NB4 (cell line): ENCODE measurements around the gene GPR108.

Experiments
- CTCF ChIP-seq: IDR thresholded peaks from one replicate; pipeline ENCODE4 v1.5.1; 2012; ENCODE audit warnings: low read depth, low read length
- TF ChIP-seq, protein P1 (sequence below): IDR thresholded peaks from 2 replicates; pipeline ENCODE4 v1.6.1; 2011; ENCODE audit warnings: low read depth, low read length

DNA sequence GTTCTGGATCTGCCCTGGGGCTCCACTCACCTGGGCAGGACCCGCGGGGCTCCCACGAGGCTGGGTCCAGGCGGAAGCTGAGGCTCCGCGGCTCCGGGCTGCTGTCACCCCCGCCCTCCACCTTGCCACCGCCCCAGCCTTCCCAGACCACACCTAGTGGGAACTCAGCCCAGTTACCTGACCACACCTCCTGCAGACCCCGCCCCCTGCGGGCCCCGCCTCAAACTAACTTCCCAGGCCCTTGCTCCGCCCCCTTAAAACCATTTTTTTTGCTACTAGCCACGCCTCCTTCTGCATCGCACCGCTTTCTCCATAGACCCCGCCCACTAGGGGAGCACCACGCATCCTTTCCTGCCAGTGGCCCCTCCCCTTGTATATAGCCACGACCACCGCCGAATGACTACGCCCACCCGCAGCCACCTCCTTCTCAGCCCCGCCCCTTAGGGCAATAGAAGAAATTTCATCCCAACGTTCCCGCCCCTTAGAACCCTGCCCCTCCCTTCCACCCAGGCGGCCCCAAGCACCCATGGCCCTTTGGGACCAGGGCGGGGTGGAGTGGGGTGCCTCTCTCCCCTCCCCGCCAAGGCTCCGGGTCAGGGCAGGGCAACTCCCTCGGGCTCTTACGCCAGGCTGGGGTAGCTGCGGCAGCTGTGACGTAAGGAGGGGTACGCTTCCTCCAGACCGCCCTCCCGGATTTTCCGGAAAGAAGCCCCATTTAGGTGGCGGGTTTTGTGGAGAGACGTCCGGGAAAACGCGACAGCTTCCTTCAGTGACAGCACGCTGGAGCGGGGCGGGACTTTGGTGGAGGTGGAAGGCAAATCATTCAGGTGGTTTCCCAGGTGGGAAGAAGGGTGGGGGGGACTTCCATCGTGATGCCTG is 30.2 kb upstream of the GPR108 start, which contains the start of gene SH2D3A:
- TF ChIP-seq, protein P1, sequence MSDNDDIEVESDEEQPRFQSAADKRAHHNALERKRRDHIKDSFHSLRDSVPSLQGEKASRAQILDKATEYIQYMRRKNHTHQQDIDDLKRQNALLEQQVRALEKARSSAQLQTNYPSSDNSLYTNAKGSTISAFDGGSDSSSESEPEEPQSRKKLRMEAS, result peak; percentile 47; the same call in 1 of the 2 replicates
- no peak for TF ChIP-seq CTCF
